NCI-H2196 treated with DMSO at 0.1 percent for 48 hours (cell line): ENCODE results near the gene RNF39.
"Not testable (repeated sequence)": the region's sequence is repeated elsewhere in the genome, so short reads cannot be mapped to it uniquely, and the experiment has no call there.

Source experiments
- DNase-seq: peaks from one replicate; lab custom pipeline; 2025; ENCODE audit not compliant: unreplicated experiment; lab: John Stamatoyannopoulos, UW

The RNF39 gene

GRCh38 chr6:30062471-30063178, 12.9 kb downstream of the RNF39 start:
- no peak for DNase-seq

- DNase-seq: no peak
Observed at GRCh38 chr6:30061858-30062458, 13.6 kb downstream of the RNF39 start.

GRCh38 chr6:30061092-30061857, 14.3 kb downstream of the RNF39 start, which contains the start of gene POLR1H:
TSS of gene POLR1H (plus strand) at chr6:30061265. CDS start at chr6:30061525, 260 bp downstream.
- DNase-seq: peak; percentile 95

- DNase-seq: no peak
Observed at GRCh38 chr6:30060606-30061091, 14.9 kb downstream of the RNF39 start.

- DNase-seq: no peak
Observed at GRCh38 chr6:30055513-30055912, 20.1 kb downstream of the RNF39 start.

- no peak for DNase-seq
Observed at GRCh38 chr6:30053682-30054081, 21.9 kb downstream of the RNF39 start.

DNA sequence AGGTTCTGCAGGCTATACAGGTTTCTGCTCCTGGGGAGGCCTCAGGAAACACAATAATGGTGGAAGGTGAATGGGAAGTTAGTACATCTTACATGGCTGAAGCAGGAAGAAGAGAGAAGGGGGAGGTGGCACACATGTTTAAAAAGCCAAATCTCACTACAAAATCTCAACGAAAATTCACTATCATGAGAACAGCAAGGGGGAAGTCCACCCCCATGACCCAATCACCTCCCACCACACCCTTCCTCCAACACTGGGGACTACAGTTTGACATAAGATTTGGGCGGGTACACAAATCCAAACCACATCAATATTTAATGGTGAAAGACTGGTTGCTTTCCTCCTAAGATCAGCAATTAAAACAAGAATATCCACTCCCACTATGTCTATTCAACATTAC, 28.3 kb downstream of the RNF39 start:
- DNase-seq: no peak

- DNase-seq: no peak
Observed at GRCh38 chr6:30044630-30045029, 30.9 kb downstream of the RNF39 start.

GRCh38 chr6:30043744-30044143, 31.8 kb downstream of the RNF39 start:
- no peak for DNase-seq

DNA sequence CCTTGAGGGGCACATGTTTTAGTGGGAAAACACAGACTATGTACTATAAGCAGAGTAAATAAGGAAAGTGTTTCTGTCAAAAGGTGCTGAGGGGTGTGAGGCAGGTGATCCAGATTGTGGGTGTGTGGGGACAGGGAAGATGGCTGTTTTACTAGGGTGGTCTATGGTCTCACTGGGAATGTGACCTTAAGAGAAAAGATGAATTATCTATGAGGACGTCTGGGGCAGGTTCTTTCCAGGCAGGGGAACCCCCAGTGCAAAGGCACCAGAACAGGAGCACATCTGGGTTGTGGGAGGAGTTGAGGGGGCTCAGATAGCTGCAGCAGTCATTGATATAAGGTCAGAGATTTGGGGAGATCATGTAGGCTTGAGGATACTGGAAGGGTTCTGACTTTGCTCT, 32.7 kb downstream of the RNF39 start:
- no peak for DNase-seq

DNA sequence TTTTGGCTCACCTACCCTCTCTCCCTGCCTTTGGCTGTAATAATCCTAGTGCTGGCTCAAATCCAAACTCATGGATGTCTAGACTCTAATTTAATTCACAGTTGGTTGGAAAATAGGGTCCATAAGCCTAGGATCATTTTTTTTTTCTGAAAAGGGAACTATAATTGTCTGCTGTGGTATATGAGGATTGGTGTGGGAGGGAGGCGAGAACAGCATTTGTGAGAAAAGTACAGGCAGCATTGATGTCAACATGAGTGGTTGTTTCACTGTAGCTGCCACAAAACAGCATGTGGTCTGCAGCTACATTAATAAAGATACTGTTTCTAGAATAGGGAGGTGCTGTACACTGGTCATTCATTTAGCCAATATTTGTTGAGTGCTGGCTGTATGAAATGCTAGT, 33.1 kb downstream of the RNF39 start:
- no peak for DNase-seq

- no peak for DNase-seq
Observed at GRCh38 chr6:30041821-30042220, 33.7 kb downstream of the RNF39 start.

DNA sequence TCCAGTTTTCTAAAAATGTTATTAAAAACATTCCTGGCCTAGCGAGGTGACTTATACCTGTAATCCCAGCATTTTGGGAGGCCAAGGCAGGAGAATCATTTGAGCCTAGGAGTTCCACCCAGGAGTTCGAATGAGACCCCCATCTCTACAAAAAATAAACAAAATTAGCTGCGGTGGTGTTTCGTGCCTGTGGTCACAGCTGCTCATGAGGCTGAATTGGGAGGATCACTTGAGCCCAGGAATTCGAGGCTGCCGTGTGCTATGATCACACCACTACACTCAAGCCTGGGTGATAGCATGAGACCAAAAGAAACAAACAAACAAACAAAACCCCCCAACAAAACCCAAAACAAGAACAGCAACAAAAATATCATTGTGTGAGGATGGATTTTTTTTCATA, 34.3 kb downstream of the RNF39 start:
- DNase-seq: no peak

DNA sequence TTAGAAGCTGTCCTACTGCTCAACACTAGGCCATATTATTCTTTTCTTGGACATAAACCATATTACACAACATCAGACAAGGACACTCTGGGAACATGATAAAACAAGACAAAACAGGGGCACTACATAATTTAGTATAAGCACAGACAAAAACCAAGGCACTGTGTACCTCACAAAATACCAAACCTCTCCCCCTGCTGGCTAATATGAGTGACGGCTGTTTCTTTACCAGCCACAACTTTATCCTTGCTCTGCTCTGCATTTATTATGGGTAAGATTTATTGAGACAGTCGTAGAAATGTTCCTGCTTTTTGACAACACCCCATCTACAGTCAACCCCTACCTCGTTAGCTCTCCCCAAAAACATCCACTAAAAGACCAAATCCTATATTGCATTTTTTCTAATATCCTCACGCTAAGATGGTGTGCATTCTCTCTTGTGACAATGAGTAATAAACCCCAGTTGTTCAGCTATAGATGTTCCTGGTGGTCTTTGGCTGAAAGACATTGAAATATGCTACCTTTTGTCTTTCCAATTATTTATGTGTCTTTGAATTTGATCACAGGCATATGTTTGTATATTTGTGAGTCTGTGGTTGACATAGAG, 38.3 kb downstream of the RNF39 start:
- no peak for DNase-seq

DNA sequence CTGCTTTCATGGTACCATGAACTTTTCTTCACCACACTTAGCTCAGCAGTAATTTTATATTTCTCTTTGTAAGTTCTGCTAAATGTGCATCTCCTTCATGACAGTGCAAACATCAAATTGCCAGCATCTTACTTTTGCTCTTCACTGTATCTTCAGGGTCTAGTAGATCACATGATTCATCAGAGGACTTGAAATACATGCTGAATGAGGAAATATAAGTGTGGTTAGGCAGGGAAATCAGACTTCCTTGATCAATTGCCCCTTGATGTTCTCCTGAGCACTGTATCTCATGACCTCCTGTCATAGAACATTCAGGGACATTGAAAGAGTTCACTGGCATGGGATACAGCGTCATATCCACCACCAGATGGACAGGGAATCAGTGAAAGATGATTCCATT, 39.8 kb downstream of the RNF39 start:
- no peak for DNase-seq

GRCh38 chr6:30033440-30033839, 42.1 kb downstream of the RNF39 start:
- DNase-seq: not testable (repeated sequence)

- no peak for DNase-seq
Observed at GRCh38 chr6:30031381-30031780, 44.2 kb downstream of the RNF39 start.

- DNase-seq: no peak
Observed at GRCh38 chr6:30029588-30029987, 46.0 kb downstream of the RNF39 start.

GRCh38 chr6:30025186-30025585, 50.4 kb downstream of the RNF39 start:
- DNase-seq: no peak

GRCh38 chr6:30022712-30023111, 52.9 kb downstream of the RNF39 start:
- DNase-seq: not testable (repeated sequence)

- DNase-seq: no peak
Observed at GRCh38 chr6:30022189-30022588, 53.4 kb downstream of the RNF39 start.
